Measurements from ENCODE around the gene MCTP2. TPM values are rescaled to one million over a fixed set of nuclear protein-coding genes. Genes with fewer than 3 reads are reported as not detected.

The MCTP2 gene
- total RNA-seq, 1 donor from 2014 or later, result 50.7 TPM

DNA sequence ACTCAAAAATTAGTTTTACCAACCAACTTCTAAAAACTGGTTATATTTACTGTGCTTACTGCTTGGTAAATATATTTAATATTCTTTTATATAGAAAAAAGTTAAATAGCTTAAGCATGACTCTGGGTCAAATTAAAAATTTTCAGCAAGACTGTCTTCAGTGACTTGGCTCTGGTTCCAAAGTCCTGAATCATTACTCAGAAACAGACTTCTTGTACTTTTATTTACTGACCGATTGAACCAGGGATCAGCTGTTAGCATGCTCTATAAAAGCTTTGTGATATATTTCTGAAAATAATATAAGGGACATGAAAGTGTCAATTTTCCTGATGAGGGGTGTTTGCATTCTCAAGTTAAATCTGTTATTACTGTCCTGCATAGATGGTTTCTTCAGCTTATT lies 164.3 kb downstream of the MCTP2 start:
- no peak for DNase-seq (ENCODE audit: low spot score)

DNA sequence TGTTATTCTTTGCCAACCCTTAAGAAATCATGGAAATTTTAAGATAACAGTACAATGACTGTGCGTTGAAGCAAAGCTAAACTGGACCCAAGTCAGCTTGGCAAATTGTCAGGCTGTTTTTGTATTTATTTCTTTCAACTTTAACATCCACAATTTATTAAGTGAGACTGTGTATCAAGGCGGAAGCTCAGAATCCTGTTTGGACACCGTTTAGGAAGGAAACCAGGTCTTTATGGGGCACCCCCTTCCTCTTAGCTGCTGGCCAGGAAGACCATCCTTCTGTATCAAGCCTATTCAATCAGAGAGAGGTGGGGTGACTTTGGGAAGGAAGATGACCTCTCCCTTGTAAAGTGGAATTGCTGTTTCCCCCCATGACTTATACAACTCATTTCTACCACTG lies 166.0 kb downstream of the MCTP2 start:
- DNase-seq (ENCODE audit: low spot score), result no peak

DNA sequence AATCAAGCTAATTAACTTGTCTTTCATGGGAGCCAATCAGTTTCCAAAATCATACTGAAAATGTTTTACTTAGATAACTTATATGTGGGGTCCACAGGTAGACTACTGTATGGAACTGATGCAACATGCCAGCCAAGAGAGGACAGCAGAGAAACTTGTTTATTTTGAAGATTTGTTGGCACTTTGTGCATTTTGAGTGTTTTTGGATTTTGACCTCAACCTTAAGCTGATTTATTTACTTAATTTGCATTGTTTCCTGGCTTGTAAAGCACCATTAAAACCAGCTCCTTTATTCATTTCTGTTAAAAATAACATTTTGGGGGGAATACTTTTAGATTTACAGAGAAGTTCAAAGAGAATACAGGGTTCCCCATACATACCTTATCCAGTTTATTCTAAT lies 166.6 kb downstream of the MCTP2 start:
- no peak for DNase-seq (ENCODE audit: low spot score)

DNA sequence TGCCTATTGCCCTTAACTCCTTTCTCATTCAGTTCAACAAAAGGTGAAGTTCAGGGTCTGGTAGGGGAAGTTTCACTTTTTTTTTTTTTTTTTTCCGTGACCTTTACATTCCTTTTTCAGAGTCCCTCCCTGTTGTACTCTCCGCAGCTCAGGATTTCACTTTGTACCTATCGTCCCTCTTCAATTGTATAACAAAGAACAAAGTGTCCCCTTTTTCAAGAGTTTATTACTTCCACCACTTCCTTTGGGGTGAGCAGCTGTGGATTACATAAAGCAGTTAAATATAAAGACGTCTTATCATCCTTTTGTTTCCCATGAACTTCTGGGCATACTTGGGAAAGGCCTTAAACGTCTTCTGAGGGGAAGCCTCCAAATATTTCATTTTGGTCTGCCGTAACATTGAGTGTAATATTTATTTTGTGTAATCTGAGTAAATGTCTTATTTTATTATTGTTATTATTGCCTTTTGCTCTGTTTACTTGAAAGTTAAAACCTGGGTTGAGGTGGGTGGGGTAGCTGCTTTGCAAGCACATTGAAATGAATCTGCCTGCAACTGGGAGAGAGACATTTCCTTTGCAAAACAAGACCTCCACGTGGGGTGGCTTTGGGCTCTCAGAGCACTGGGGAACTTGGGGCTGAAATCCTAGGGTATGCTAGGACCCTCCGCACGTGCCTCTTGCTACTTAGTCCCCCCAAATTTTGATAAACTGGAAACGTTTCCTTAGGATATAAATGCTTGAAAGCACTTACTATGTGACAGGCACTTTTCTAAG lies 169.4 kb downstream of the MCTP2 start:
- no peak for DNase-seq (ENCODE audit: low spot score)

DNA sequence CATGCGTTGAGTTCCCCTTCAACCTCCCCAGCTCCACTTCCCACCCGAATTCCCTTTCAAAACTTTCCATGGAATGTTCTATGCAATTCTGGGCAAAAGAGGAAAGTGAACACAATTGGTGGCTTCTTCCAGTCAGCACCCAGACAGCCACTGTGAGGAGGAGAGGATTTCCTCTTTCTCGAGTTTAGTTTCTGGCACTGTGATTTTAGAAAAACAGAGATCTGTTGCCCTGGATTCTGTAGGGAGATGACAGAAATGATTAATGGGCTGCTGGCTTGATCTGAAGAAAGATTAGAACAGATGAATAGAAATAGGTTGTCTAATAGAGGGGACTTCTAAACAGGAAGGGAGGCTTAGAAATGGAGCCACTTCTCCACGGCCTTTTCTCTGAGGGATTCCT lies 172.0 kb downstream of the MCTP2 start:
- DNase-seq (ENCODE audit: low spot score), result no peak

DNA sequence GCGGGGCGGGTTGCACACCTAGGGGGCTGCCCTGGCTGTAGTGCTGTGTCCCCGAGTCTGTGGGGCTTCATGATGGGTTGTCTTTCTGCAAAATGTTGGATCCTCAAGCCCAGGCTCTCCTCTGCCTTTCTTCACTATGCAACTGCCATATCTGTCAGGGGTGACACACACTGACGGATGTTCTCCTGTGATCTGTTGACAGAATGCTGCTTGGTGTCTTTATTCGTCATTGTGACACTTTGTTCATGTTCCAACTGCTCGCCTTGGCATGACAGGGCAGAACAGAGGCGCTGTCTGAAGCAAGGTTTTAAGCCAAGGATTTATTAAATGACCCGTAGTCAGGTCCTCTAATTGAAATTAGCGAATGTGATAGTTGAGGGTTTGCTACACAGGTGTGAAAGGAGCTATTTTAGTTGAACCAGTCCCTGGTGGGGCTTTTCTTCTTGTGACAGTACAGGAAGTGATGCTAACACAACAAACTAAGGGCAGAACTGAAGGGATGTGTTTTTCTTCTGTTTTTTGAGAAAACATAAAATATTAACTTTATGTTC lies 173.4 kb downstream of the MCTP2 start:
- no peak for DNase-seq (ENCODE audit: low spot score)

DNA sequence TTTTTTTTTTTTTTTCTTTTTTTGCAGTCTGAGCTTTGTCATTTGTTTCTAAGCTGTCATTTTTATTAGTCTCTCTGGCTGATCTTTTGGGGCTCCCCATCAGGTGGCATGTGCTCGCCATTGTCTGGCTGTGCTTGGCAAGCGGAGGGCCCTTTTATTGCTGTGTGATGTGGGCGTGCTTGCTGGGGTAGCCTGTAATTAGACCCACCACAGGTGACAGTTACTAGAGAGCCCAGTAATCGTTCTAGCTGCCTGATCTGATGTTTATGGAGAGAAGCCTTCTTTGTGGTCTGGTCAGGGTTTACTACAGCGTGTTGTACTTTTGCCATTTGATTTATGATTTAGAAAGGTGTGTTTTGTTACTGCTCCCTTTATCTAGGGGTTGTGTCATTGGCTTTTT lies 179.9 kb downstream of the MCTP2 start:
- DNase-seq (ENCODE audit: low spot score), result no peak

DNA sequence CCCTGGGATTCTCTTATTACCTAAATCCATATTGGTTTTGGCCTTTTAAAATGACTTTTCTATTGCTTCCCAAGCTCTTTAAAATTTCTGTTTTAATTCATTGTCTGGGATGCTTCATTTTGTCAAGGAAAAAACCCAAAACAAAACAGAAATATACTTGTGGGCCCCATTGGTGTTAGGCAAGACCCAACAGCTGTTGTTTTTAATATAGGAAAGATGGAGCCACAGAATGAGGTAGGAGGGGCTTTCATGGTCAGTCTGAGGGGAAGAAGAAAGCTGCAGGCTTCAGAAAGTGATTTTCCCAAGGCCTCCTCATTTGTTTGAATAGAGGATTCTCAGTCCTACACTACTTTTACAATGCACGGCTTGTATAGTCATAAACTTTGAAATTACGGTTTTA lies 180.5 kb downstream of the MCTP2 start:
- DNase-seq (ENCODE audit: low spot score), result no peak

DNA sequence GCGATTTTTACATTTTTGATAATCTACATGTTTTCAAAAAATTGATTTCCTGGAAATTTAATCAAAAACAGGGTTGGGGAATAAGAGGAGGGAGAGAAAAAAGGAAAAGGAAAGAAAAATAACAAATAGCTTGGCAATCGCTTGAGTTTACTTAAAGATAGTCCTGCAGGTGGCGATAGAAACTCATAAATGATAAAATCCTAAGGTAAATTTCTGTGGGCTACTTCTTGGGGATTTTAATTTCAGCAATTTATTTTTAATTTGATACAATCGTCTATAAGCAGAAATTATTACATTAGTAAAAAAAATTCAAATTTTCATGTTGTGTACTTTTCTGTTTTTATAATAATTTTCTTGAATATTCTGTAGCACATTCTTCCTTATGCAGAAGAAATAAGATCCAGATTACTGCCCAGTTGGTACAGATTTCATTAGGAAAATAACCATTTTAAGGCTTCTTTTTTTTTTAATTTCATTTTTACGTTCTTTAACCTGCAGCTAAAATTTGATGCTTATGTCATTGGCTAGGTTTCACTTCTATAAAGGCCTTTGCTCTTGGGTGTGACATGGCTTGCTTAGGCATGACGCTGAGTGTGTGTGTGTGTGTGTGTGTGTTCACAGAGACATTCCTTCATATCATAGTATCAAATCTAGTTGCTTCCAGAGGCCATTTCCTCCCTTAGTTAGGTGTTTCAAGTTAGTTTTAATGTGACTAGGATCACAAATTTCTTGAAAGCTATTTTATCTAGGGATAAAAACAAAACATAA lies 181.8 kb downstream of the MCTP2 start:
- no peak for DNase-seq (ENCODE audit: low spot score)

DNA sequence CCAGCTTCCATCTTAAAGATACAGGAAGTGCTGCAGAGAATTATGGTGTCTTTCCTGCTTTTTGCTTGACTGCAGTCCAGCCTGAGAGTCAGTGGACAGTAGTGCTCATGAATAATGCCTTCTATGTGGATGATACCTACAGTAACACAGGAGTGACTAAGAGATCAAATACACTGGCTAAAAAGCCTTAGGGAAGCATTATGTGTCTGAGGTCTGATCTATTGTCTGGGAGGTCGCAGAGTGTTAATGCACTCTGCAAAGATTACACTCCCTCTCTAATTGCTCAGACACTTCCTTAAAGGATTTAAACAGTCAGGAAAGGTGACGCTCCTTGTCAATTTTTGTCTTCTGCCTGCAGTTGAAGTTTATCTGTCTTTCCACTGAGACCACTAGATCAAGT lies 183.6 kb downstream of the MCTP2 start:
- DNase-seq (ENCODE audit: low spot score), result no peak

DNA sequence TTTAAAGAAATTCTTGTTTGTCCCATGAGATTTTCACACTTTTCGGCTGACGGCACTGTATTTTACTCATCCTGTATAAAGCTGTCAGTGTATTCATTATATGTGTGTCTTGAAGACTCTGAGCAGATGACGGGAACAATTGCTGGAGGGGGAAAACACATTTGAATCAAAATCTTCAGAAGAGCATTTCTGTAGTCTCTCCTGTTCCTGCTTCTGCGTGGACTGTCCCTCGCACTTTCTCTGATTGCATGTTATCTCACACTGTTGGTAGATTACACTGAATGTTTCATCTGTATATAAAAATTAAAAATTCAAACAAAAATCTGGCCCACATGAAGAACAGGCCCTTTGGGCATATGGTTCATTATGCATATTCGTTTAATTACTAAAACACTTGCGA lies 184.9 kb downstream of the MCTP2 start:
- no peak for DNase-seq (ENCODE audit: low spot score)

DNA sequence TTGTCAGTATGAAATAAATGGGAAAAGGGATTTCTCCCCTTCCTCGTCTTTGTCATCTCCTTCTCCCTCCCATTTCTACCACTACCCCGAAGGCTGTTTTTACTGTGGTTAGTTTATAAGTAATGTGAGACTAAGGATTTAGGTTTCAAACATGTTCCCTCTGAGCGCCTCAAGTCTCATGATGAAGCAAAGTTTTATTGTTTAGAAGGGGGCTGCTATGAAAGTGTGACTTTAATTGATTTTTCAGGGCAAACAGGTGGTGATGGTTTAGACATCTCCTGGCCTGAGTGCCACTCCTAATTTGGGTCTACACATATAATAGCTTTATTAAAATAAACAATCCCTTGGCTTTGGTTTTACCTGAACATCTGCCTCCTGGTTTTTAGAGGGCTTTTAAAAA lies 185.5 kb downstream of the MCTP2 start:
- DNase-seq (ENCODE audit: low spot score), result no peak

DNA sequence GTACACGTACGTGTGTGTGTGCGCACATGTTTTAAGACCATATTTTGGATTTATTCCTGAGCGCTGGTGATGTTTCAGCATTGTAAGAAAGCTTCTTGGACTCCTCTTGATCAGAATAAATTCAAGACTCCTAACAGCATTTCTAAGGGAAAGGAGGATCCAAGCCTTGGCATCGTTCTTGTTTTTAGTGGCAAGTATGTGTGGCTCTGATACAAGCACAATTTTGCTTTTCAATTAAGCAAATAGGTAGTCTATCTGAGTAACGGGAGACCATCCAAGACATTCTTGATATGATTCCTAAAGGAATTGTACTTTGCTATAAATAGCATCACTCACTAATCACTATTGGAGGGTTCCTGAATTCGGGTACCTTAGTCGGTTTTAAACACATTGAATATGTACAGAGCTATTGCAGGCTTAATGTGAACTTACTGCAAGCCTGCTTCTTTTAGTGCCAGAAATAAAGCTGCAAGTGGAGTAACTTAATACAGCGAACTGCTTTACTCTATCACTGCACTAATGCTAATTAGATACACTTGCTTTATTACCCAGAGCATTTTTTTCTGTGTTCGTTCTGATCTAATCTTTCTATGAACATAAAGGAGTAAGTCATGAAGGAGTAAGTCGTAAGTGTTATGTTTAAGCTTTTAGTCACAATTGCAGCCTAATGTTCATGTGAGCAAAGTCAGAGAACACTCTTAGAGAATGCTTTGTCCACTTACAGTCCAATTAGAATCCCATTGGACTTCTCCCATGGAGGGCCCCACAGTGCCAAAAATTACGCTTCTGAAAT lies 186.3 kb downstream of the MCTP2 start:
- no peak for DNase-seq (ENCODE audit: low spot score)

DNA sequence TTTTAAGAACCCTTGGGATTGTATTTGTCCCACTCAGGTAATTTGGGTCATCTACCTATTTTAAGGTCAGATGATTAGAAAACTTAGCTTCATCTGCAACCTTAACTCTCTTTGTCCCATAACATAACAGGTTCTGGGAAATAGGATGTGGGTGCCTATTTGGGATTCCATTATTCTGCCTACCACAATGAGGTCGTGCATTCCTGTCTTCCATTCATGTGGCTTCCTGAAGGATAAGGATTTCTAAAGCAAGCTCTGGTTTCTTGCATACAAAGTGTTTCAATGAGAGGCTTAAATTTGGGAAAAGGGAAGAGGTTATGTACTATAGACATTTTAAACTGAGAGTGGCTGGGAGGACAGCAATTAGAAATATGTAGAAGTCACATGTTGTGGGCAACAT lies 190.3 kb downstream of the MCTP2 start:
- no peak for DNase-seq (ENCODE audit: low spot score)

DNA sequence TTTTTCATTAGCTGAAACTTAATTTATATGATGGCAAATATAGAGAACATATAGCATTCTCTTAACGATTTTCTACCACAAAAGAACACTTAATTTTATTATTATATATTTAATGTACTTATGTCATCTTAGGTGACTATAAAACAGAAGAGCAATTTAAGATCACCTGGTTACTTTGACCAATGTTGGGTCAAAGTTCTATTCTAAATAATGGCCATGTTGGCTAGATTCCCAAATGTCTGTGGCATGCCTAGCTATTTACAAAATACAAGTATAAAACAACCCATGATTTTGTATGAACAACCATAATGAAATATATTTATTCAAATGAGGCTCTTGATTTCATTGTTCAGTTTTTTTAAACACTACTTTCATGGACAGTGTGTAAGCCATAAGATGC lies 200.9 kb downstream of the MCTP2 start:
- DNase-seq (ENCODE audit: low spot score), result no peak

DNA sequence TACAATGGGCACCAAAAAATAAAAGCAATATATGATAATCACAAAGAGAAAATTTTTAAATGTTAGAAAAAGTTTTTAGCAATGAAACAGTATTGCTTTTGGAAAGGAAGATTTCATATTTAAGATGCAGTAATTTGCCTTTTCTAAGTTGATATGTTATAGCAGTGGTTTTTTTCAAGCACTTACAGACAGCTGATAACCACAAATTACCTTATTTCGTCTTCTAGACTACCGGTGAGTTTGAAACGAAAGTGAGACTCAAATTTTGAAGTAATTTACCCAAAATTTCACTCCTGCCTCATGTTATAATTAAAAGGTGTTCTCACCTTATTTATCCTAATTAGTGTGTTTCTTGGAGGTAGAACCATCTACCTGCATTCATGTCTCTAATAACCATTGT lies 207.8 kb downstream of the MCTP2 start:
- no peak for DNase-seq (ENCODE audit: low spot score)

DNA sequence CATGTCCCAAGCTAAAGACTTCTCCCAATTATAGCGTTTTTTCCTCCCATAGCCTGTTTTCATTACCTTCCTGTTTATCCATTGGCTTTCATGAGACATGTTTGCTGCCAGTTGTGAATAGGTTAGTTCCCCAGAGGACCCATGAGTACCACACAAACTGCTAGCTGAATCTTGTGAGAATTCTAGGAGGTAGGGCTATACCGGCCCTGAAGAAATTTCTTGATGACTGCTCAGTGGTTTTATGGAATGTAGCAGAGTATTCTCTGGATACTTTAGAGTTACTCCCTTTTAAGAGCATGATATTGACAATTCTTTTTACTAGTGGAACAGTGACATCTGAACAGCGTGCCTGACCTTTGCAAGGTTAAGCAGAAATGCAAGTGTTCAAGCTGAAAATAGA lies 210.4 kb downstream of the MCTP2 start:
- DNase-seq (ENCODE audit: low spot score), result no peak

DNA sequence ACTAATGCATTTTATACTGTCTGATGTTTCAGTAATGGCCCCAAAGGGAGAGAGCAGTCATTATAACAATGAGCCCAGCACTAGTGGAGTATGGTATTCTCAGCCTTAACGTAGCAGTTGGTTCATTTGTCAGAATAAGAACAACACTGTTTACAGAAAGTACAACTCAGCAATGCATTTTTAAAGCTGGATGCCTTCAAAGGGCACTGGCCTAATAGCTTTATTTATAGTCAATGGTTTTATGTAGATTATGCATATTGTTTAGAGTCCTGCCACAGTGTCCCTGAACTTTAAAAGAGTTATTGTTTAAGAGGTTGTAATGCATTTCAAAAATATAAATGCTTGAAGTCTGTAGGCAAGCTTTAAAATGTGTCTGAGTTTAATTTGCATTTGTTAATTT lies 211.1 kb downstream of the MCTP2 start:
- DNase-seq (ENCODE audit: low spot score), result no peak

DNA sequence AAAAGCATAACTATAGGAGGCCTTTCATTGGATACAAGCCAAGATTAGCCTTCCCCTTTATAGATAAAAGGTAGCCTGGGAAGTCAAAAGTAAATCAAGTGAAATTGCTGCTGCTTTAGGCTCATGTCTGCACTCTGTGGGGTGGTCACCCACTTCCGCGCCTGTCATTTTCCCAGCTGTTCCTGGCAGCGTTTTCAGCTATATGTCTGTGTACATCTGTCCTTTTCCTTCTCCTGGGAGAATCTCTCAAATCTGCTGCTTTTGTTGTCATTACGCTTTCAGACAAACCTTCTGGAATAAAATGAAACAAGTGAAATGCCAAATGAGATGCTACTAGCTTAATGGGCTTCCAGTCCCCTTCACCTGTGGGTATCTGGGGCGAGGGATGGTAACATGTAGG lies 211.8 kb downstream of the MCTP2 start:
- DNase-seq (ENCODE audit: low spot score), result no peak

DNA sequence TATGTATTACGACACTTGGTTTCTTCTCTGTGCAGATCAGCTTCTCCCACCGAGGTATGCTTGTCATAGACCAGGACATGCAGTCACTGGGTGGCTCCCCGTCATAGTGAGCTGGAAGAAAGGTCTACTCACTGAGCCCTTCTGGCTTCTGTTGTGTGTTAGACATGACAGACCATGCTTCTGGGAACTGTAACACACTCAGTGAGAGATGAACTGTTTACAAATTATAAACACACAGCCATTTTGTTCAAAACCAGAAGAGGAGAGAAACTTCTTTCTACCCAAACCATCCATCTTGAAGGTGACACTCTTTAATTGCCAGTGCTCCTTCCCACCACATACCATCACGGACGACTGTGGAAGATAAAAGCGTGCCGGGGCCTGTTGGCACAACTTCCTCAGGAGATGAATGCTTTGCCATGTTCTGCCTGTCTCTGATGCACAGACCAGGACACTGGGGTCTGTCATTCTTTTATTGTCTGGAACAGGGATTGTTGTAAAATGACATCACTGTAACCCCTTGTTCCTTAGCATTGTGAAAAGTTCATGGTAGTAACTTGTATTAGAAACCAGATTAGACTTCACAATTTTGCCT lies 214.3 kb downstream of the MCTP2 start:
- DNase-seq (ENCODE audit: low spot score), result no peak

DNA sequence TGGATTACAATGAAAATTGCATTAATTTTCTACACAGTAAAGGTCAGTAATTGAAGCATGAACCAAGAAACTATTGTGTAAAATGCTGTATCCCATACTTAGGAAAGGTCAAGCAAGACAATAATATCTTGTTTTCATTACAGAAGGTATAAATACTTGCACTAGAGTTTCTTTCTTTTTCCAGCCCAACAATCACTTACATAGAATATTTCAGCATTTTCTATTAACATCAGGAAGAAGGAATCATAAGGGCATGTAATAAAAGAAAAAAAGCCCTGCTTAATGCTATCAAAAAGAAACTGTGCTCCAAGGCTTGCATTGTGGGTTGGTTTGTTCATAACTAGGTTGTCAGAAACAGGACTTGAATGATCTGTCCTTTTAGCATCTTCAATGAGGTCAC lies 215.1 kb downstream of the MCTP2 start:
- no peak for DNase-seq (ENCODE audit: low spot score)

DNA sequence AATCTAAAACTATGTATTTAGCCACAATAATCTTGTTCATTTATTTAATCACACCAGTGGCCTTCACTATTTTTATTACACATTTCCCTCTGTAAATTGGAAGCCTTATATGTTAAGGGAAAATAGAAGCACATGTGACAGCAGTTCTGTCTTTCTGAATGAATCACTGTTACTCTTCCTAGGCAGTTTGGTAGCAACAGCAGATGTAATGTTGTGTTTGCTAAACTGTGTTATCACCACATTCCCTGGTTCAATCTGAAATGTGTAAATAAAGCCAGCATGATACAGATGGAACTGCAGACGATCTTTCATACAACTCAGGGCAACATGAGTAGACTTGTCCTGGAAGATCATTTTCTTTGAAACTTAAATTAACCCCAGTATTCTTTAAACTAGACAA lies 220.1 kb downstream of the MCTP2 start:
- DNase-seq (ENCODE audit: low spot score), result no peak

All from ureter (tissue), 1 donor.